ENCODE measurements around the gene NFATC2. TPM values are rescaled to one million over a fixed set of nuclear protein-coding genes. Genes with fewer than 3 reads are reported as not detected.

NFATC2 gene
- total RNA-seq, 1 experiment from 2014 or later: 6.3 TPM

- Histone ChIP-seq H3K4me1 (replicated peaks; ENCODE audit: insufficient read depth) (peaks cover 21% of the 10 kb centered on the region), H3K4me3 (no peak overlapping the region), H3K9me3 (ENCODE audit: insufficient read depth, low read depth) (no peaks in the 10 kb centered on the region), H3K9me2 (ENCODE audit: insufficient read depth) (no peaks in the 10 kb centered on the region), H3K27me3 (ENCODE audit: insufficient read depth, low read depth) (no peaks in the 10 kb centered on the region), H2AFZ (no peak overlapping the region), H3F3A (ENCODE audit: insufficient read depth, low read depth) (peaks cover 9% of the 10 kb centered on the region; the same call in 1 of the 2 replicates), H4K20me1 (ENCODE audit: insufficient read depth) (no peaks in the 10 kb centered on the region), H3K79me2 (ENCODE audit: low read depth) (no peaks in the 10 kb centered on the region), H3K27ac (peak overlapping the region; percentile 57), H3K36me3 (ENCODE audit: low read depth) (no peaks in the 10 kb centered on the region), H3K4me2 (0 out of 2 replicates have a peak overlapping the region, but pooled peaks have one; percentile 8)
- intact Hi-C loops (cut with micrococcal nuclease; ENCODE audit: unreplicated experiment): loop anchor here (5.0 kb wide), 1 partner anchor 144 kb away; no protein-coding TSS in a partner anchor
- no peak for TF ChIP-seq CTCF (conservative IDR thresholded peaks at IDR 0.05)
- no peak for TF ChIP-seq EZH2 (IDR thresholded peaks at IDR 0.05; ENCODE audit: low read depth)
- DNase-seq: peak in 1 of 2 experiments; percentile 88
- BruUV-seq (replicated peaks): no TSS peak
- ChIA-PET CTCF (no interaction called here), POLR2A (ENCODE audit: unreplicated experiment) (no interaction called here)
Measured at GRCh38 chr20:51388227-51388626, 154.3 kb downstream of the NFATC2 start.

- Histone ChIP-seq H3K79me2 (ENCODE audit: low read depth) (no peaks in the 10 kb centered on the region), H3K27ac (no peak overlapping the region), H3K9me2 (ENCODE audit: insufficient read depth) (no peaks in the 10 kb centered on the region), H3K4me1 (replicated peaks; ENCODE audit: insufficient read depth) (peaks cover 21% of the 10 kb centered on the region), H4K20me1 (ENCODE audit: insufficient read depth) (no peaks in the 10 kb centered on the region), H3F3A (ENCODE audit: insufficient read depth, low read depth) (peaks cover 9% of the 10 kb centered on the region; the same call in 1 of the 2 replicates), H2AFZ (no peak overlapping the region), H3K27me3 (ENCODE audit: insufficient read depth, low read depth) (no peaks in the 10 kb centered on the region), H3K4me3 (no peak overlapping the region), H3K9me3 (ENCODE audit: insufficient read depth, low read depth) (no peaks in the 10 kb centered on the region), H3K4me2 (no peak overlapping the region), H3K36me3 (ENCODE audit: low read depth) (no peaks in the 10 kb centered on the region)
- CTCF ChIA-PET: interaction anchor here (0.6 kb wide), 1 partner anchor 451 kb away, joined by 6 read pairs; no protein-coding TSS in a partner anchor
- no TSS peak for BruUV-seq (replicated peaks)
- POLR2A ChIA-PET (ENCODE audit: unreplicated experiment): no interaction called here
- TF ChIP-seq EZH2 (IDR thresholded peaks at IDR 0.05; ENCODE audit: low read depth) (no peak), CTCF (conservative IDR thresholded peaks at IDR 0.05) (no peak)
- intact Hi-C loops (cut with micrococcal nuclease; ENCODE audit: unreplicated experiment): loop anchor here (5.0 kb wide), 1 partner anchor 145 kb away; no protein-coding TSS in a partner anchor
- no peak for DNase-seq
Measured at GRCh38 chr20:51387125-51387875, 155.2 kb downstream of the NFATC2 start.

- DNase-seq: no peak
- no peak for TF ChIP-seq CTCF (conservative IDR thresholded peaks at IDR 0.05)
- no peak for TF ChIP-seq EZH2 (IDR thresholded peaks at IDR 0.05; ENCODE audit: low read depth)
- H3K27me3 ChIP-seq (ENCODE audit: insufficient read depth, low read depth): no peaks in the 10 kb centered on the region
- no peaks in the 10 kb centered on the region for H3K36me3 ChIP-seq (ENCODE audit: low read depth)
- H3K4me3 ChIP-seq: no peak overlapping the region
- H3K27ac ChIP-seq: no peak overlapping the region
- no peak overlapping the region for H3K4me2 ChIP-seq
- no peak overlapping the region for H2AFZ ChIP-seq
- H3K9me3 ChIP-seq (ENCODE audit: insufficient read depth, low read depth): no peaks in the 10 kb centered on the region
- intact Hi-C loops (cut with micrococcal nuclease; ENCODE audit: unreplicated experiment): loop anchor here (1.0 to 5.0 kb wide), 2 partner anchors 146 to 209 kb away; no protein-coding TSS in a partner anchor
- no peaks in the 10 kb centered on the region for H3K79me2 ChIP-seq (ENCODE audit: low read depth)
- POLR2A ChIA-PET (ENCODE audit: unreplicated experiment): no interaction called here
- H4K20me1 ChIP-seq (ENCODE audit: insufficient read depth): no peaks in the 10 kb centered on the region
- no peaks in the 10 kb centered on the region for H3K9me2 ChIP-seq (ENCODE audit: insufficient read depth)
- CTCF ChIA-PET: interaction anchor here (0.7 to 1.3 kb wide), 3 partner anchors 147 to 599 kb away, joined by 3 to 21 read pairs (median 4); no protein-coding TSS in a partner anchor
- H3F3A ChIP-seq (ENCODE audit: insufficient read depth, low read depth): peaks cover 9% of the 10 kb centered on the region; the same call in 1 of the 2 replicates
- peaks cover 21% of the 10 kb centered on the region for H3K4me1 ChIP-seq (replicated peaks; ENCODE audit: insufficient read depth)
- BruUV-seq (replicated peaks): no TSS peak
Measured at GRCh38 chr20:51386586-51386985, 155.9 kb downstream of the NFATC2 start.

All from PC-9 (cell line).